Epithelial cell of proximal tubule (primary cell): ENCODE data around the gene SARDH. TPM values are rescaled to one million over a fixed set of nuclear protein-coding genes. Genes with fewer than 3 reads are reported as not detected.

Experiments used
- DNase-seq: peaks from one replicate; pipeline ENCODE4 v3.0.0-alpha.2; 2011; ENCODE audit warnings: low read depth
- H3K4me3 ChIP-seq: 2 replicates; pipeline ENCODE4 v1.5.1; 2011; ENCODE audit warnings: low read depth, mild to moderate bottlenecking, low read length
- total RNA-seq: library from RNA; depleted of rRNA; stranded (reverse); fragments of >200 nt; gene quantifications from 2 replicates; pipeline ENCODE4 v1.2.3, GENCODE V29; 2015
- TF ChIP-seq, protein P1 (sequence below): conservative IDR thresholded peaks from 2 replicates; pipeline ENCODE4 v1.5.1; 2012; ENCODE audit warnings: low read depth, mild to moderate bottlenecking, low read length

SARDH gene
- total RNA-seq, 1 donor from 2014 or later = 0.92 TPM

DNA sequence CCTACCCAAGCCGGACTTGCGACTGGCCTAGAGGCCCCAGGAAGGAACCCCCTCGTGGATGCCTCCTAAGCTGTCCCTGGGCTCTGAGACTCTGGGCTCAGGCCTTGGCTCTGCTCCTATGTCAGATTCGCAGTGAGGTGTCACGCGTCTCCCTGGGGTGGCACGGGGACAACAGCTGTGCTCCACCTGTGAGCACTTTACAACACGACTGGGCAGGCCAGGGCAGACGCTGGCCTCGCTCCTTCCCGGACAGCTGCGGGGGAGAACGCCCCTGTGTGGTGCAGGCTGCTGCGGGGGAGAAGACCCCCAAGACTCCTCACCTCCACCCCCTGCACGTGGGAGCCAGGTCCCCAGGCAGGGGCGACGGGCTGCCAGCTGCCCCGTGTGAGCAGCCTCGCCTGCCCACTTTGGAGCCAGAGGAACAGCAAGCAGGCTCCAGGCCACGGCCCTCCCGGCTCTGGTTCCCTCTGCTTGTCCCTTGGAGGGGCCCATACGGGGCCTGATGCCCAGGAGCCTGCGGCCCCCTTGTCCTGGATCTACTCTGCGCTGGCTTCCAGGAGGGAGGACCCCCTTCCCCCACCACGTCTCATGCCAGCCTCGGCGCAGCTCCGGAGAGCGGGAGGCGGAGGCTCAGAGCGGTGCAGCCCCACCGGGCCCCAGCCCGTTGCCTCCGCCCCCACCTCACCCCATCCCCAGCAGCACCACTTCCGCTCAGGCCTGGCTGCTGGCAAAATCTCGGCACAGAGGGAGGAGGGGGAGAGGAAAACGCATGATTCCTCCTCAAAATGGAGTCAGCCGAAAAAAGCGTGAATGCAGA, 36.0 kb downstream of the SARDH start:
- DNase-seq = no peak

DNA sequence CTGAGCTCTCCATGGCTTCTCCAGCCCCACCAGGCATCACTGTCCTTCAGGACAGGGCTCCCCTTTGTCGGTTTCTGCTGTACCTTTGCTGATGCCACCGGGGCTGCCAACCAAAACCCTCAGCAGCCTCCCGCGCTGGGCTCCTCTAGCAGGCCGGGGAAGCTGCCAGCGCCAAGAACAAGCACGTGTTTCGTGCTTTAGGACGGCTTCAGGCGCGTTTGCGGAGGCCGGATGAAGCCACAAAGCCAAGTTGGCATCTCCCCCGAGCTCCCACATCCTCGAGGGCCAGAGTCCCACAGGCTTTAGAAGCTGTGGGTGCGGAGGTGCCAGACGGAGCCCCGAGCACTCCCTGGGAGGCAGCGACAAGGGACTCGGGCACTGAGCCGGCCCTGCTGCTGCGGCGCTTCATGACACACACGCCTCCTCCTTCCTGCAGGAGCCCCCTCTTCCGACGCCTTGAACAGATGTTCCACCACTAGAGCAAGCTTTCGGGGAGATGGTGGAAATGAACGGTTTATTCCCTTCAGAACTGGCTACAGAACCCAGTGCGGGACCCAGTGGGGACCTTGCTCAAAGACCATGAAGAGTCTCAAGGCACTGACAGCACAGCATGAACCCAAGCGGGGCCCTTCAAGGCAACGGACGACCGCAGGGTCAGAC, 36.7 kb downstream of the SARDH start:
- DNase-seq = no peak
- TF ChIP-seq, protein P1, sequence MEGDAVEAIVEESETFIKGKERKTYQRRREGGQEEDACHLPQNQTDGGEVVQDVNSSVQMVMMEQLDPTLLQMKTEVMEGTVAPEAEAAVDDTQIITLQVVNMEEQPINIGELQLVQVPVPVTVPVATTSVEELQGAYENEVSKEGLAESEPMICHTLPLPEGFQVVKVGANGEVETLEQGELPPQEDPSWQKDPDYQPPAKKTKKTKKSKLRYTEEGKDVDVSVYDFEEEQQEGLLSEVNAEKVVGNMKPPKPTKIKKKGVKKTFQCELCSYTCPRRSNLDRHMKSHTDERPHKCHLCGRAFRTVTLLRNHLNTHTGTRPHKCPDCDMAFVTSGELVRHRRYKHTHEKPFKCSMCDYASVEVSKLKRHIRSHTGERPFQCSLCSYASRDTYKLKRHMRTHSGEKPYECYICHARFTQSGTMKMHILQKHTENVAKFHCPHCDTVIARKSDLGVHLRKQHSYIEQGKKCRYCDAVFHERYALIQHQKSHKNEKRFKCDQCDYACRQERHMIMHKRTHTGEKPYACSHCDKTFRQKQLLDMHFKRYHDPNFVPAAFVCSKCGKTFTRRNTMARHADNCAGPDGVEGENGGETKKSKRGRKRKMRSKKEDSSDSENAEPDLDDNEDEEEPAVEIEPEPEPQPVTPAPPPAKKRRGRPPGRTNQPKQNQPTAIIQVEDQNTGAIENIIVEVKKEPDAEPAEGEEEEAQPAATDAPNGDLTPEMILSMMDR = no peak
- no peak overlapping the region for H3K4me3 ChIP-seq

More for the DNA sequence above, 36.0 kb downstream of the SARDH start:
- TF ChIP-seq, protein P1 = no peak
- no peak overlapping the region for H3K4me3 ChIP-seq

DNA sequence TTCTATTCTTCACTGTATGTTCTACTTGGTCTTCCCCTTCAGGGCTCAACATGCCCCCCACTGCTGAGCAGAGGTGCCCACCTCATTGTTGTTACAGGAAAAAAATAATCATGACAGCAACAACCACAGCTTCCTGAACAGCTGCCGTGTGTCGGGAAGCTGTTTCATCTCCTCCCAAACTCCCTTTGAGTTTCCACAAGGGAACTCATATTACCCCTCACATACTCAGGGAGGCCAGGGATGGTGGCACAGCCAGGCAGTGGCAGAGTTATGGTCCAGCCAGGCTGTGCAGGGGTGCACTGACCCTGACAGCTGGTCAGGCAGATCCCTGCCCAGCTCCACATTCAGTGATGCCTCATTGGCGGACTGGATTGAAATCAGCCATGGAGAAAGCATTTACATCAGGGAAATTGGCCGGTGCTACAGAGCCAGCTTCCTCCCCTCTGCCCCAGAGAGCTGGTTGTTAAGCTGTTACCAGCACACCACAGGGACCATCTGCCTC, 37.3 kb downstream of the SARDH start:
- DNase-seq = no peak
- H3K4me3 ChIP-seq = no peak overlapping the region
- TF ChIP-seq, protein P1 = no peak

DNA sequence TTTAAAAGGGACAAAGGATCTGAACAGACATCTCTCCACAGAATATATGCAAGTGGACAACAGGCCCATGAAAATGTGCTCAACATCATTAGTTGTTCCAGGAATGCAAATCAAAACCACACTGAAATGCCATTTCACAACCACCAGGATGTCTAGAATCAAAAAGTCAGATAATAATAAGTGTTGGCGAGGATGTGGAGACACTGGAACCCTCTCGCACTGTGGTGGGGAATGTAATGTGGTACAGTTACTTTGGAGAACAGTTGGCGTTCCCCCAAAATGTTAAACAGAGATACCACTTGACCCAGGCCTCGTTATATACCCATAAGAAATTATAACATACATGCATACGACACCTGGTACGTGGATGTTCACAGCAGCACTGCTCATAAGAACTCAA, 38.6 kb downstream of the SARDH start:
- H3K4me3 ChIP-seq = no peak overlapping the region
- no peak for DNase-seq
- TF ChIP-seq, protein P1 = no peak

DNA sequence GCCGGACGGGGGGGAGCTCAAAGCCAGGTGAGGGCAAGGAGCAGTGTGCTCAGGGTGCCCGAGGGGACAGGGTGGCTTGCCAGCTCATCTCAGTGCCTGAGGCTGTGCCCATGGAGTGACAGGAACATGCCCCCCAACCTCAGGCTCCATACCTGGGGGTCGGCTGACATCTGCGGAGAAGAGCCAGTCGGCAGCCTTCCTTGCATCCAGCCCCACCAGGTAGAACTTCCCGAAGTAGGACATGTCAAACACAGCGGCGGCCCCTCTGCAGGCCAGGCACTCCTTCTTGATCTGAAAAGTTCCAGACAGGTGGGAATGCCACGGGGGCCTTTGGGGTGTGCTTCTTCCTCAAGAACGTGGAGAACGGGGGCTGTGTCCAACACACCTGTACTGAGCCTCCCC, 42.1 kb downstream of the SARDH start:
- no peak for DNase-seq
- H3K4me3 ChIP-seq = no peak overlapping the region
- TF ChIP-seq, protein P1 = no peak

DNA sequence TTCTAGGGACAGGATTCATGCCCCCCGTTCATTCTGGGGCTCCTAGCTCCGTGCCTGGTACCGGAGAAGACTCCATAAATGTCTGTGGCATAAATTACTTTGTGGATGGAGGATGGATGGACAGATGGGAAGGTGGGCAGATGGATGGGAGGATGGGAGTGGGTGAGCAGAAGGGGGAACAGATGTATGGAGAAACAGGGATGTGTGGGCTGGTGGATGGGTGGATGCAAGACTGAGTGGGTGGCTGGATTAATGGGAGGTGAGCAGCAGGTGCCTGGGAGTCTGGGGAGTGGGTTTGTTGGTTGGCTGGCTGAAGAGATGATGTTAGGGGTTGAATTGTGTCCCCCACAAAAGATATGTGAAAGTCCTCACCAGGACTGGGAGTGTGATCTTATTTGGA, 43.5 kb downstream of the SARDH start:
- no peak overlapping the region for H3K4me3 ChIP-seq
- no peak for DNase-seq
- TF ChIP-seq, protein P1 = no peak
